Activated CD8-positive, alpha-beta memory T cell treated with anti-CD3 and anti-CD28 coated beads for 36 hours (primary cell): Measurements from ENCODE around the gene MYCBP. TPM values are rescaled to one million over a fixed set of nuclear protein-coding genes. Genes with fewer than 3 reads are reported as not detected.

ENCODE experiments used
- total RNA-seq, 2 experiments: library from RNA; stranded (reverse); gene quantifications; one replicate each; pipeline ENCODE4 v1.2.3, GENCODE V29; 2021

Gene MYCBP
- total RNA-seq, 2 experiments from 2014 or later, result 66.4 to 71.9 TPM

Other genes with a start within 250 kb of the MYCBP start
- gene RRAGC, start 13.6 kb downstream of the MYCBP start, total RNA-seq, result 10 to 100 TPM; 14.6 to 15.3 TPM
- not detected for gene GJA9, start 8.2 kb upstream of the MYCBP start, total RNA-seq
- not detected for gene RHBDL2, start 68.5 kb upstream of the MYCBP start, total RNA-seq
- 10 to 100 TPM; 66.7 to 72.3 TPM for gene AKIRIN1, start 117.9 kb upstream of the MYCBP start, total RNA-seq
- gene NDUFS5, start 153.0 kb upstream of the MYCBP start, total RNA-seq, result 100 to 1,000 TPM; 181 to 188 TPM